Glutamatergic neuron (in vitro differentiated cells): ENCODE data around the gene SGCD. TPM values are rescaled to one million over a fixed set of nuclear protein-coding genes. Genes with fewer than 3 reads are reported as not detected.

Experiments used
- DNase-seq: peaks from one replicate; pipeline ENCODE4 v3.0.0; 2022
- H3K27ac Mint-ChIP-seq: one replicate; pipeline ENCODE4 v1.8.0; 2020; ENCODE audit warnings: mild to moderate bottlenecking, mixed read lengths, inconsistent platforms; ENCODE audit not compliant: unreplicated experiment
- H3K27me3 Mint-ChIP-seq: one replicate; pipeline ENCODE4 v1.8.0; 2020; ENCODE audit warnings: mild to moderate bottlenecking, moderate library complexity, mixed read lengths, inconsistent platforms; ENCODE audit not compliant: unreplicated experiment
- H3K36me3 Mint-ChIP-seq: one replicate; pipeline ENCODE4 v1.8.0; 2020; ENCODE audit warnings: mild to moderate bottlenecking, mixed read lengths, inconsistent platforms; ENCODE audit not compliant: unreplicated experiment
- H3K4me1 Mint-ChIP-seq: one replicate; pipeline ENCODE4 v1.8.0; 2020; ENCODE audit warnings: mild to moderate bottlenecking, low read depth, mixed read lengths, inconsistent platforms; ENCODE audit not compliant: unreplicated experiment
- H3K4me3 Mint-ChIP-seq: one replicate; pipeline ENCODE4 v1.8.0; 2020; ENCODE audit warnings: mild to moderate bottlenecking, mixed read lengths, inconsistent platforms; ENCODE audit not compliant: unreplicated experiment
- H3K9me3 Mint-ChIP-seq: one replicate; pipeline ENCODE4 v1.8.0; 2020; ENCODE audit warnings: mild to moderate bottlenecking, moderate library complexity, mixed read lengths, inconsistent platforms; ENCODE audit not compliant: unreplicated experiment
- CTCF ChIP-seq: fragments of 200-600 bp; sonication (generic); IDR thresholded peaks from one replicate; pipeline ENCODE4 v1.5.0; 2021; ENCODE audit not compliant: partially characterized antibody, unreplicated experiment
- total RNA-seq: library from RNA; stranded (reverse); fragmentation: NEBNext Ultra II Directional; extraction: Animal tissue kit (Norgen Biotek cat#: 25700); gene quantifications from one replicate; pipeline ENCODE4 v1.2.1, GENCODE V29; 2021; ENCODE audit not compliant: unreplicated experiment

Gene SGCD
- total RNA-seq, 1 donor from 2014 or later = 0.20 TPM

- no peak overlapping the region for H3K27ac Mint-ChIP-seq
- no peak for TF ChIP-seq CTCF
- no peaks in the 10 kb centered on the region for H3K4me1 Mint-ChIP-seq
- DNase-seq = no peak
- H3K36me3 Mint-ChIP-seq = no peaks in the 10 kb centered on the region
- H3K27me3 Mint-ChIP-seq = no peaks in the 10 kb centered on the region
- H3K4me3 Mint-ChIP-seq = no peak overlapping the region
- no peaks in the 10 kb centered on the region for H3K9me3 Mint-ChIP-seq
Observed at GRCh38 chr5:156591631-156592030, 264.7 kb downstream of the SGCD start.

- Mint-ChIP-seq H3K4me3 (no peak overlapping the region), H3K27me3 (no peaks in the 10 kb centered on the region), H3K4me1 (no peaks in the 10 kb centered on the region), H3K27ac (no peak overlapping the region), H3K9me3 (no peaks in the 10 kb centered on the region), H3K36me3 (no peaks in the 10 kb centered on the region)
- TF ChIP-seq CTCF = no peak
- DNase-seq = no peak
Observed at GRCh38 chr5:156593546-156593945, 266.6 kb downstream of the SGCD start.

- no peak for TF ChIP-seq CTCF
- no peaks in the 10 kb centered on the region for H3K36me3 Mint-ChIP-seq
- H3K4me1 Mint-ChIP-seq = no peaks in the 10 kb centered on the region
- no peak overlapping the region for H3K4me3 Mint-ChIP-seq
- no peak for DNase-seq
- no peak overlapping the region for H3K27ac Mint-ChIP-seq
- no peaks in the 10 kb centered on the region for H3K9me3 Mint-ChIP-seq
- H3K27me3 Mint-ChIP-seq = no peaks in the 10 kb centered on the region
Observed at GRCh38 chr5:156594406-156594805, 267.4 kb downstream of the SGCD start.

- no peak overlapping the region for H3K4me3 Mint-ChIP-seq
- no peaks in the 10 kb centered on the region for H3K36me3 Mint-ChIP-seq
- no peaks in the 10 kb centered on the region for H3K9me3 Mint-ChIP-seq
- no peaks in the 10 kb centered on the region for H3K27me3 Mint-ChIP-seq
- no peak overlapping the region for H3K27ac Mint-ChIP-seq
- no peak for TF ChIP-seq CTCF
- no peaks in the 10 kb centered on the region for H3K4me1 Mint-ChIP-seq
- no peak for DNase-seq
Observed at GRCh38 chr5:156595132-156595787, 268.3 kb downstream of the SGCD start.

- Mint-ChIP-seq H3K36me3 (peaks cover 9% of the 10 kb centered on the region), H3K9me3 (peaks cover 2% of the 10 kb centered on the region), H3K4me3 (no peak overlapping the region), H3K27ac (no peak overlapping the region), H3K27me3 (no peaks in the 10 kb centered on the region), H3K4me1 (no peaks in the 10 kb centered on the region)
- TF ChIP-seq CTCF = no peak
- DNase-seq = no peak
Observed at GRCh38 chr5:156597276-156597675, 270.3 kb downstream of the SGCD start.
